Hepatocyte (in vitro differentiated cells): ENCODE measurements around the gene CDK6. TPM values are rescaled to one million over a fixed set of nuclear protein-coding genes. Genes with fewer than 3 reads are reported as not detected.

ENCODE experiments used
- DNase-seq: peaks from one replicate; pipeline ENCODE4 v3.0.0-alpha.2; 2016; ENCODE audit warnings: low spot score
- H2AFZ ChIP-seq: fragments of 200-600 bp; sonication (generic); 2 replicates; pipeline ENCODE4 v1.6.0; 2016; ENCODE audit warnings: antibody characterized with exemption, mild to moderate bottlenecking
- H3K27ac ChIP-seq: fragments of 200-600 bp; sonication (generic); 2 replicates; pipeline ENCODE4 v1.5.1; 2016; ENCODE audit warnings: mild to moderate bottlenecking
- H3K27me3 ChIP-seq: fragments of 200-600 bp; sonication (generic); 2 replicates; pipeline ENCODE4 v1.6.1; 2016
- H3K36me3 ChIP-seq: fragments of 200-600 bp; sonication (generic); replicated peaks from 2 replicates; pipeline ENCODE4 v1.5.1; 2016; ENCODE audit warnings: low read depth; ENCODE audit not compliant: insufficient read depth
- H3K4me1 ChIP-seq: fragments of 200-600 bp; sonication (generic); 2 replicates; pipeline ENCODE4 v1.5.1; 2016; ENCODE audit warnings: mild to moderate bottlenecking, moderate library complexity; ENCODE audit not compliant: insufficient read depth
- H3K4me2 ChIP-seq: fragments of 200-600 bp; sonication (generic); 2 replicates; pipeline ENCODE4 v1.6.0; 2016
- H3K4me3 ChIP-seq: fragments of 200-600 bp; sonication (generic); 2 replicates; pipeline ENCODE4 v1.5.1; 2016; ENCODE audit warnings: mild to moderate bottlenecking
- H3K79me2 ChIP-seq: fragments of 200-600 bp; sonication (generic); 2 replicates; pipeline ENCODE4 v1.6.0; 2017; ENCODE audit warnings: mild to moderate bottlenecking
- H3K9me2 ChIP-seq: fragments of 200-600 bp; sonication (generic); replicated peaks from 2 replicates; pipeline ENCODE4 v1.6.0; 2017; ENCODE audit warnings: mild to moderate bottlenecking; ENCODE audit not compliant: insufficient read depth
- H3K9me3 ChIP-seq: fragments of 200-600 bp; sonication (generic); 2 replicates; pipeline ENCODE4 v1.5.1; 2016; ENCODE audit warnings: low read depth, mild to moderate bottlenecking
- H4K20me1 ChIP-seq: fragments of 200-600 bp; sonication (generic); 2 replicates; pipeline ENCODE4 v1.6.0; 2016; ENCODE audit warnings: mild to moderate bottlenecking; ENCODE audit not compliant: insufficient read depth, poor library complexity, severe bottlenecking
- EZH2 ChIP-seq: fragments of 200-600 bp; sonication (generic); IDR thresholded peaks from 2 replicates; pipeline ENCODE4 v1.6.1; 2016; ENCODE audit warnings: antibody characterized with exemption, mild to moderate bottlenecking, borderline replicate concordance
- EZH2phosphoT487 ChIP-seq: fragments of 200-600 bp; sonication (generic); IDR thresholded peaks from one replicate; pipeline ENCODE4 v1.6.1; 2018; ENCODE audit warnings: antibody characterized with exemption, mild to moderate bottlenecking, low read depth, moderate library complexity; ENCODE audit not compliant: unreplicated experiment, severe bottlenecking
- WGBS: methylation state at CpG from one replicate; pipeline ENCODE4 v1.1.6; 2016; ENCODE audit warnings: low lambda C conversion rate; ENCODE audit errors: missing lambda C conversion rate; 5-methylcytosine and 5-hydroxymethylcytosine counted together
- polyA plus RNA-seq: library from polyadenylated mRNA; unstranded; fragments of >200 nt; fragmentation: Nextera tagmentation; extraction: Ambion mirVana; gene quantifications from 2 replicates; pipeline ENCODE4 v1.2.1, GENCODE V29; 2016
- total RNA-seq: library from RNA; depleted of rRNA; stranded (reverse); fragments of >200 nt; gene quantifications from 2 replicates; pipeline ENCODE4 v1.2.3, GENCODE V29; 2014
- TF ChIP-seq, protein P1 (sequence below): fragments of 200-600 bp; sonication (generic); IDR thresholded peaks from 2 replicates; pipeline ENCODE4 v1.5.1; 2016; ENCODE audit warnings: antibody characterized with exemption, mild to moderate bottlenecking; ENCODE audit not compliant: poor library complexity

Gene CDK6
- total and polyA plus RNA-seq, 2 experiments from 2014 or later: 18.7 to 64.5 TPM

GRCh38 chr7:92611735-92612134 lies 224.6 kb downstream of the CDK6 start:
- Histone ChIP-seq H3K4me3 (no peak overlapping the region), H2AFZ (no peak overlapping the region), H3K4me2 (no peak overlapping the region), H3K79me2 (no peaks in the 10 kb centered on the region), H3K9me2 (no peaks in the 10 kb centered on the region), H3K4me1 (no peaks in the 10 kb centered on the region), H4K20me1 (no peaks in the 10 kb centered on the region), H3K36me3 (no peaks in the 10 kb centered on the region), H3K27ac (no peak overlapping the region), H3K27me3 (no peaks in the 10 kb centered on the region), H3K9me3 (no peaks in the 10 kb centered on the region)
- DNase-seq: no peak
- TF ChIP-seq EZH2 (no peak), EZH2phosphoT487 (no peak)
- TF ChIP-seq, protein P1, sequence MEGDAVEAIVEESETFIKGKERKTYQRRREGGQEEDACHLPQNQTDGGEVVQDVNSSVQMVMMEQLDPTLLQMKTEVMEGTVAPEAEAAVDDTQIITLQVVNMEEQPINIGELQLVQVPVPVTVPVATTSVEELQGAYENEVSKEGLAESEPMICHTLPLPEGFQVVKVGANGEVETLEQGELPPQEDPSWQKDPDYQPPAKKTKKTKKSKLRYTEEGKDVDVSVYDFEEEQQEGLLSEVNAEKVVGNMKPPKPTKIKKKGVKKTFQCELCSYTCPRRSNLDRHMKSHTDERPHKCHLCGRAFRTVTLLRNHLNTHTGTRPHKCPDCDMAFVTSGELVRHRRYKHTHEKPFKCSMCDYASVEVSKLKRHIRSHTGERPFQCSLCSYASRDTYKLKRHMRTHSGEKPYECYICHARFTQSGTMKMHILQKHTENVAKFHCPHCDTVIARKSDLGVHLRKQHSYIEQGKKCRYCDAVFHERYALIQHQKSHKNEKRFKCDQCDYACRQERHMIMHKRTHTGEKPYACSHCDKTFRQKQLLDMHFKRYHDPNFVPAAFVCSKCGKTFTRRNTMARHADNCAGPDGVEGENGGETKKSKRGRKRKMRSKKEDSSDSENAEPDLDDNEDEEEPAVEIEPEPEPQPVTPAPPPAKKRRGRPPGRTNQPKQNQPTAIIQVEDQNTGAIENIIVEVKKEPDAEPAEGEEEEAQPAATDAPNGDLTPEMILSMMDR: no peak

GRCh38 chr7:92609921-92610518 lies 226.4 kb downstream of the CDK6 start:
- H3K9me3 ChIP-seq: no peaks in the 10 kb centered on the region
- WGBS: 55% methylated on average over 5 of the region's 5 CpGs
- no peaks in the 10 kb centered on the region for H3K79me2 ChIP-seq
- H3K4me3 ChIP-seq: no peak overlapping the region
- no peaks in the 10 kb centered on the region for H3K27me3 ChIP-seq
- no peak overlapping the region for H3K4me2 ChIP-seq
- no peak for DNase-seq
- H4K20me1 ChIP-seq: no peaks in the 10 kb centered on the region
- H3K9me2 ChIP-seq: no peaks in the 10 kb centered on the region
- no peaks in the 10 kb centered on the region for H3K4me1 ChIP-seq
- H2AFZ ChIP-seq: no peak overlapping the region
- no peak overlapping the region for H3K27ac ChIP-seq
- no peak for TF ChIP-seq EZH2
- TF ChIP-seq, protein P1: peak; percentile 46
- no peaks in the 10 kb centered on the region for H3K36me3 ChIP-seq

- Histone ChIP-seq H3K9me2 (no peaks in the 10 kb centered on the region), H3K36me3 (no peaks in the 10 kb centered on the region), H3K79me2 (no peaks in the 10 kb centered on the region), H3K4me1 (no peaks in the 10 kb centered on the region), H2AFZ (no peak overlapping the region), H4K20me1 (no peaks in the 10 kb centered on the region), H3K27ac (no peak overlapping the region), H3K27me3 (no peaks in the 10 kb centered on the region), H3K9me3 (no peaks in the 10 kb centered on the region), H3K4me3 (peak overlapping the region; percentile 13), H3K4me2 (peak overlapping the region; percentile 78)
- no peak for TF ChIP-seq EZH2phosphoT487
- TF ChIP-seq, protein P1: no peak
- no peak for TF ChIP-seq EZH2
- WGBS: 33% methylated on average over 27 of the region's 27 CpGs
- peak; percentile 74 for DNase-seq
Observed at GRCh38 chr7:92608380-92609322, 227.7 kb downstream of the CDK6 start.
